Smooth muscle cell (in vitro differentiated cells): ENCODE data around the gene SLC24A3. TPM values are rescaled to one million over a fixed set of nuclear protein-coding genes. Genes with fewer than 3 reads are reported as not detected.

Source experiments
- DNase-seq: peaks from one replicate; lab custom pipeline; 2025; ENCODE audit not compliant: unreplicated experiment; lab: John Stamatoyannopoulos, UW
- H2AFZ ChIP-seq: fragments of 200-600 bp; sonication (generic); 2 replicates; pipeline ENCODE4 v1.6.0; 2016; ENCODE audit warnings: antibody characterized with exemption, low read depth, mild to moderate bottlenecking
- H3F3A ChIP-seq: fragments of 200-600 bp; sonication (generic); 2 replicates; pipeline ENCODE4 v1.6.0; 2017; ENCODE audit warnings: antibody characterized with exemption, low read depth
- H3K27ac ChIP-seq: fragments of 200-600 bp; sonication (generic); 2 replicates; pipeline ENCODE4 v1.5.1; 2016; ENCODE audit warnings: low read depth, mild to moderate bottlenecking
- H3K27me3 ChIP-seq: fragments of 200-600 bp; sonication (generic); 2 replicates; pipeline ENCODE4 v1.6.1; 2016; ENCODE audit warnings: low read depth, mild to moderate bottlenecking
- H3K36me3 ChIP-seq: fragments of 200-600 bp; sonication (generic); 2 replicates; pipeline ENCODE4 v1.5.1; 2016; ENCODE audit warnings: low read depth
- H3K4me1 ChIP-seq: fragments of 200-600 bp; sonication (generic); 2 replicates; pipeline ENCODE4 v1.5.1; 2016; ENCODE audit warnings: low read depth
- H3K4me2 ChIP-seq: fragments of 200-600 bp; sonication (generic); 2 replicates; pipeline ENCODE4 v1.6.0; 2016; ENCODE audit warnings: mild to moderate bottlenecking
- H3K4me3 ChIP-seq: fragments of 200-600 bp; sonication (generic); 2 replicates; pipeline ENCODE4 v1.5.1; 2016; ENCODE audit warnings: mild to moderate bottlenecking
- H3K79me2 ChIP-seq: fragments of 200-600 bp; sonication (generic); 2 replicates; pipeline ENCODE4 v1.6.0; 2016; ENCODE audit warnings: low read depth, mild to moderate bottlenecking
- H3K9ac ChIP-seq: fragments of 200-600 bp; sonication (generic); 2 replicates; pipeline ENCODE4 v1.6.0; 2016; ENCODE audit warnings: low read depth
- H3K9me3 ChIP-seq: fragments of 200-600 bp; sonication (generic); replicated peaks from 2 replicates; pipeline ENCODE4 v1.5.1; 2016; ENCODE audit warnings: low read depth
- H4K20me1 ChIP-seq: fragments of 200-600 bp; sonication (generic); 2 replicates; pipeline ENCODE4 v1.6.0; 2016; ENCODE audit warnings: low read depth
- CTCF ChIP-seq: fragments of 200-600 bp; sonication (generic); IDR thresholded peaks from 2 replicates; pipeline ENCODE4 v1.5.1; 2017; ENCODE audit warnings: borderline replicate concordance, mild to moderate bottlenecking, antibody characterized with exemption; ENCODE audit not compliant: insufficient read depth, poor library complexity, severe bottlenecking
- whole genome bisulfite sequencing: methylation state at CpG from one replicate; pipeline ENCODE4 v1.1.7; 2016; ENCODE audit warnings: low lambda C conversion rate; 5-methylcytosine and 5-hydroxymethylcytosine counted together
- polyA plus RNA-seq: library from polyadenylated mRNA; unstranded; fragments of >200 nt; fragmentation: Nextera tagmentation; extraction: Ambion mirVana; gene quantifications from 2 replicates; pipeline ENCODE4 v1.2.1, GENCODE V29; 2016
- total RNA-seq: library from RNA; depleted of rRNA; stranded (reverse); fragments of >200 nt; gene quantifications from 2 replicates; pipeline ENCODE4 v1.2.3, GENCODE V29; 2014

Gene SLC24A3
- total and polyA plus RNA-seq, 2 experiments from 2014 or later = 2.5 to 3.2 TPM

- Histone ChIP-seq H4K20me1 (no peaks in the 10 kb centered on the region), H3K27me3 (no peaks in the 10 kb centered on the region), H3K4me1 (no peaks in the 10 kb centered on the region), H3K36me3 (no peaks in the 10 kb centered on the region), H3F3A (no peaks in the 10 kb centered on the region), H3K4me3 (no peak overlapping the region), H2AFZ (no peak overlapping the region), H3K4me2 (no peak overlapping the region), H3K9ac (no peak overlapping the region), H3K79me2 (no peaks in the 10 kb centered on the region), H3K27ac (no peak overlapping the region), H3K9me3 (no peaks in the 10 kb centered on the region)
- no peak for TF ChIP-seq CTCF
- WGBS = 68% methylated on average over 5 of the region's 5 CpGs
- no peak for DNase-seq
Observed at GRCh38 chr20:19738951-19739350, 526.5 kb downstream of the SLC24A3 start.

- TF ChIP-seq CTCF = no peak
- no peak overlapping the region for H3K27ac ChIP-seq
- no peaks in the 10 kb centered on the region for H3F3A ChIP-seq
- H2AFZ ChIP-seq = no peak overlapping the region
- H3K27me3 ChIP-seq = no peaks in the 10 kb centered on the region
- H3K9ac ChIP-seq = no peak overlapping the region
- DNase-seq = no peak
- no peaks in the 10 kb centered on the region for H3K79me2 ChIP-seq
- no peaks in the 10 kb centered on the region for H3K4me1 ChIP-seq
- no peaks in the 10 kb centered on the region for H3K9me3 ChIP-seq
- H4K20me1 ChIP-seq = no peaks in the 10 kb centered on the region
- H3K4me2 ChIP-seq = no peak overlapping the region
- no peak overlapping the region for H3K4me3 ChIP-seq
- WGBS = 97% methylated on average over 10 of the region's 10 CpGs
- no peaks in the 10 kb centered on the region for H3K36me3 ChIP-seq
Observed at GRCh38 chr20:19739351-19739750, 526.9 kb downstream of the SLC24A3 start.

- Histone ChIP-seq H3K4me3 (no peak overlapping the region), H3K79me2 (no peaks in the 10 kb centered on the region), H3K27ac (no peak overlapping the region), H3K4me2 (no peak overlapping the region), H4K20me1 (no peaks in the 10 kb centered on the region), H3F3A (no peaks in the 10 kb centered on the region), H3K36me3 (no peaks in the 10 kb centered on the region), H2AFZ (no peak overlapping the region), H3K27me3 (no peaks in the 10 kb centered on the region), H3K9me3 (no peaks in the 10 kb centered on the region), H3K4me1 (no peaks in the 10 kb centered on the region), H3K9ac (no peak overlapping the region)
- DNase-seq = no peak
- no peak for TF ChIP-seq CTCF
- WGBS = 75% methylated on average over 3 of the region's 3 CpGs
Observed at GRCh38 chr20:19740512-19740911, 528.1 kb downstream of the SLC24A3 start.

GRCh38 chr20:19741924-19742323, 529.5 kb downstream of the SLC24A3 start:
- DNase-seq = no peak

More at GRCh38 chr20:19741924-19742323, 529.5 kb downstream of the SLC24A3 start:
- 92% methylated on average over 2 of the region's 2 CpGs for WGBS
- Histone ChIP-seq H3K79me2 (no peaks in the 10 kb centered on the region), H3F3A (no peaks in the 10 kb centered on the region), H4K20me1 (no peaks in the 10 kb centered on the region), H3K27ac (no peak overlapping the region), H3K9me3 (no peaks in the 10 kb centered on the region), H3K4me3 (no peak overlapping the region), H3K36me3 (no peaks in the 10 kb centered on the region), H3K27me3 (no peaks in the 10 kb centered on the region), H3K9ac (no peak overlapping the region), H3K4me2 (no peak overlapping the region), H3K4me1 (no peaks in the 10 kb centered on the region), H2AFZ (no peak overlapping the region)
- no peak for TF ChIP-seq CTCF
